Dermis blood vessel endothelial cell (primary cell): Measurements from ENCODE around the gene TMEM184A. TPM values are rescaled to one million over a fixed set of nuclear protein-coding genes. Genes with fewer than 3 reads are reported as not detected.

Experiments
- DNase-seq: peaks from one replicate; pipeline ENCODE4 v3.0.0; 2010
- total RNA-seq: library from RNA; depleted of rRNA; stranded (reverse); fragments of >200 nt; gene quantifications from 2 replicates; pipeline ENCODE4 v1.2.3, GENCODE V29; 2014

TMEM184A gene
- total RNA-seq, 1 donor from 2014 or later, result under 0.01 TPM

- no peak for DNase-seq
Observed at GRCh38 chr7:1567049-1567771, 11.2 kb upstream of the TMEM184A start.

- DNase-seq, result no peak
Observed at GRCh38 chr7:1566687-1567048, 10.7 kb upstream of the TMEM184A start.

- DNase-seq, result no peak
Observed at GRCh38 chr7:1564603-1565022, 8.6 kb upstream of the TMEM184A start.

- DNase-seq, result no peak
Observed at GRCh38 chr7:1563981-1564602, 8.1 kb upstream of the TMEM184A start.

- no peak for DNase-seq
Observed at GRCh38 chr7:1562597-1563051, 6.6 kb upstream of the TMEM184A start.

GRCh38 chr7:1562116-1562515, 6.1 kb upstream of the TMEM184A start:
- no peak for DNase-seq

GRCh38 chr7:1561036-1561940, 5.3 kb upstream of the TMEM184A start:
- DNase-seq, result no peak

GRCh38 chr7:1560620-1561031, 4.6 kb upstream of the TMEM184A start:
- no peak for DNase-seq

- no peak for DNase-seq
Observed at GRCh38 chr7:1559626-1560590, 3.9 kb upstream of the TMEM184A start.

GRCh38 chr7:1558841-1559625, 3.0 kb upstream of the TMEM184A start:
- no peak for DNase-seq

- peak; percentile 57 for DNase-seq
Observed at GRCh38 chr7:1558181-1558811, 2.3 kb upstream of the TMEM184A start.

- no peak for DNase-seq
Observed at GRCh38 chr7:1557771-1558170, 1.8 kb upstream of the TMEM184A start.

- DNase-seq, result no peak
Observed at GRCh38 chr7:1557006-1557405, 1.0 kb upstream of the TMEM184A start.

GRCh38 chr7:1555046-1555812, 776 bp downstream of the TMEM184A start:
- DNase-seq, result peak; percentile 58

GRCh38 chr7:1554333-1555045, 1.5 kb downstream of the TMEM184A start:
- DNase-seq, result no peak

GRCh38 chr7:1553512-1554210, 2.3 kb downstream of the TMEM184A start:
- no peak for DNase-seq

- no peak for DNase-seq
Observed at GRCh38 chr7:1552200-1552599, 3.8 kb downstream of the TMEM184A start.

- no peak for DNase-seq
Observed at GRCh38 chr7:1550846-1551155, 5.2 kb downstream of the TMEM184A start.
